Measurements from ENCODE around the gene DACT2.

Gene DACT2

DNA sequence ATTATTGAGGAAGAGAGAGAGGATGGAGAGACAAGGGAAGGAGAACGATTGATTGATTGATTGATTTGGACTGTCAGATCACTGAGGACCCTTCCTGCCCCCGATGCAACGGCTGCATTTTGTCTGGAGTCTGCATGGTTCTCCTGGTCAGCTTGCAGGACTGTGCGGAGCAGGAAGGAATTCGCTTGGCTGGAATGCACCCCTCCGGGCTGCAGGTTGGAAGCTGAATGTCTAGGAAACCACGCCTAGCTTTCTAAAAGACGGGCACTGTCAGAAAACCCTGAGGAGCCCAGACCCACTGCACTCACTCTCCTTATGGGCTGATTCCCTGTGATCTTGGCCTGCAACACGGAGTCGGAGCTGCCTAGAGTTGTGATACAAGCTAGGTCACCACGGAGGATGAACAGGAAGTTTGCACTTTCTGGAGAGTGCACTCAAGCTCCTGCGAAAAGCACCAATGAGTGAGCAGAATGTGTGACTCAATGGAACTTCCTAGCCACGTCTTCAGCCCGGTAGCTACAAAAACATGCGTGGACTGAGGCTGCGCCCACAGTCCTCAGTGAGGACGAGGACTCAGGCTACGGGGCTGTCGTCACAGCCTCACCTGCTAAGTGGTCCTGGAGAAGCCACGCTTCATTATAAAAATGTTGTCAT is 14.4 kb downstream of the DACT2 start:
- Histone ChIP-seq H3K79me2 (ENCODE audit: insufficient read depth, low read length) (no peaks in the 10 kb centered on the region), H3K27ac (ENCODE audit: low read depth, low read length) (no peak overlapping the region), H3K9me3 (ENCODE audit: insufficient read depth, low read length) (no peaks in the 10 kb centered on the region), H4K20me1 (ENCODE audit: low read depth, low read length) (no peaks in the 10 kb centered on the region), H3K27me3 (ENCODE audit: low read length) (no peaks in the 10 kb centered on the region), H3K4me2 (ENCODE audit: low read depth, low read length, poor library complexity, severe bottlenecking) (no peak overlapping the region), H3K4me3 (ENCODE audit: insufficient read depth, low read length, poor library complexity, severe bottlenecking) (no peak overlapping the region), H3K9ac (ENCODE audit: low read length) (no peak overlapping the region), H3K9me2 (replicated peaks; ENCODE audit: insufficient read depth, low read length) (no peaks in the 10 kb centered on the region), H2AFZ (ENCODE audit: low read depth, low read length, severe bottlenecking) (no peak overlapping the region), H3K36me3 (ENCODE audit: low read length) (no peaks in the 10 kb centered on the region), H3F3A (ENCODE audit: insufficient read depth) (no peaks in the 10 kb centered on the region)
- no peak for TF ChIP-seq EZH2phosphoT487 (conservative IDR thresholded peaks at IDR 0.05; ENCODE audit: low read length)
- TF ChIP-seq, protein P1, sequence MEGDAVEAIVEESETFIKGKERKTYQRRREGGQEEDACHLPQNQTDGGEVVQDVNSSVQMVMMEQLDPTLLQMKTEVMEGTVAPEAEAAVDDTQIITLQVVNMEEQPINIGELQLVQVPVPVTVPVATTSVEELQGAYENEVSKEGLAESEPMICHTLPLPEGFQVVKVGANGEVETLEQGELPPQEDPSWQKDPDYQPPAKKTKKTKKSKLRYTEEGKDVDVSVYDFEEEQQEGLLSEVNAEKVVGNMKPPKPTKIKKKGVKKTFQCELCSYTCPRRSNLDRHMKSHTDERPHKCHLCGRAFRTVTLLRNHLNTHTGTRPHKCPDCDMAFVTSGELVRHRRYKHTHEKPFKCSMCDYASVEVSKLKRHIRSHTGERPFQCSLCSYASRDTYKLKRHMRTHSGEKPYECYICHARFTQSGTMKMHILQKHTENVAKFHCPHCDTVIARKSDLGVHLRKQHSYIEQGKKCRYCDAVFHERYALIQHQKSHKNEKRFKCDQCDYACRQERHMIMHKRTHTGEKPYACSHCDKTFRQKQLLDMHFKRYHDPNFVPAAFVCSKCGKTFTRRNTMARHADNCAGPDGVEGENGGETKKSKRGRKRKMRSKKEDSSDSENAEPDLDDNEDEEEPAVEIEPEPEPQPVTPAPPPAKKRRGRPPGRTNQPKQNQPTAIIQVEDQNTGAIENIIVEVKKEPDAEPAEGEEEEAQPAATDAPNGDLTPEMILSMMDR (IDR thresholded peaks at IDR 0.05; ENCODE audit: insufficient read depth, low read length, poor library complexity, severe bottlenecking) = no peak

DNA sequence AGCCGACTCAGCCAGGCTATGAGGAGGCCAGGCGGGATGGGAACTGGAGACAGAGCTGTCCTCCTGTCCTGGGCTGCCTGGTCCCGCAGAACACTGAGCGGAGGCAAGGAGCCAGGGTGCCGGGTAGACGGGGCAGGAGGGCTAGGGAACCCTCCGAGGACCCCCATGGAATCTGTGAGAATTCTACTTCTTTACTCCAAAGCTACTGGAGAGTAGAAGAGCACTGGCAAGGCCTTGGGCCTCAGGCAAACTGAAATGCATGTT is 14.9 kb downstream of the DACT2 start:
- H3K4me3 ChIP-seq (ENCODE audit: insufficient read depth, low read length, poor library complexity, severe bottlenecking) = no peak overlapping the region
- no peak overlapping the region for H3K27ac ChIP-seq (ENCODE audit: low read depth, low read length)
- H3K9ac ChIP-seq (ENCODE audit: low read length) = no peak overlapping the region
- TF ChIP-seq, protein P1 (IDR thresholded peaks at IDR 0.05; ENCODE audit: insufficient read depth, low read length, poor library complexity, severe bottlenecking) = no peak
- TF ChIP-seq EZH2phosphoT487 (conservative IDR thresholded peaks at IDR 0.05; ENCODE audit: low read length) = no peak
- no peak overlapping the region for H3K4me2 ChIP-seq (ENCODE audit: low read depth, low read length, poor library complexity, severe bottlenecking)
- no peak overlapping the region for H2AFZ ChIP-seq (ENCODE audit: low read depth, low read length, severe bottlenecking)
- H3K9me2 ChIP-seq (replicated peaks; ENCODE audit: insufficient read depth, low read length) = no peaks in the 10 kb centered on the region
- no peaks in the 10 kb centered on the region for H3K27me3 ChIP-seq (ENCODE audit: low read length)
- H3K9me3 ChIP-seq (ENCODE audit: insufficient read depth, low read length) = no peaks in the 10 kb centered on the region
- H3F3A ChIP-seq (ENCODE audit: insufficient read depth) = no peaks in the 10 kb centered on the region
- no peaks in the 10 kb centered on the region for H4K20me1 ChIP-seq (ENCODE audit: low read depth, low read length)
- no peaks in the 10 kb centered on the region for H3K36me3 ChIP-seq (ENCODE audit: low read length)
- H3K79me2 ChIP-seq (ENCODE audit: insufficient read depth, low read length) = no peaks in the 10 kb centered on the region

DNA sequence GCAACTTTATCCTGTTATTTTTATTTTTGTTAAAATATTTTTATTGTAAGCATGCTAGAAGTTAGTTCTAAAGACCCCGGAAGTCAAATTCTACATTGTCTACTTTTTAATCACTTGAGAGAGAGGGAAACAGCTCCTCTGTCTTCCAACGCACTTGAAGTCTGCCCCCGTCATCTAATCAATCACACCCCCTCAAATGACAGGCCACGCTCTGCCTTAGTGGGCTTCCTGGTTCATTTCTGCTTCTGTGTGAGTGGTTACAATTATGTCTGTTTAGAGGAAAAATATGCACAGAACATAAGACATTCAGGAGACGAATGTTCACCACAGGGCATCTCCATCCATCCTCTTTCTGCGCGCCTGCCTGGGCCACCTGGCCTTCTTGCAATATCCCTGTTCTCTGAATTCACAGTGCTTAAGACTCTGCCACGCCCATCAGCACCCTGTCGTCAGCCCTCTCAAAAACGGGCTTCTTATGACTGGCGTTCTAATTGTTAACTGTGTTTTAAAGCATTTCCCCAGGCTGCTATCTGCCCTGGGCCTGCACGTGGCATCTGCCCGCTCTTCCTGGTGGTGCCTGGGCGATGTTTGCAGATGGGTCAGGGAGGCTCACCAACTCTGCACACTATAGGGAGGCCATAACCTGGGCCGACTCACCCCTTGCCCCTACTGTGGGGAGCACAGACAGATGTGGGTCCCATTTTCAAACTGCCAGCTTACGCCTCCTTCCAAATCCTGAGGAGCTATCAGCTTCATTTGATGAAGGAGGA is 15.4 kb downstream of the DACT2 start:
- Histone ChIP-seq H4K20me1 (ENCODE audit: low read depth, low read length) (no peaks in the 10 kb centered on the region), H3K9ac (ENCODE audit: low read length) (no peak overlapping the region), H2AFZ (ENCODE audit: low read depth, low read length, severe bottlenecking) (no peak overlapping the region), H3K9me3 (ENCODE audit: insufficient read depth, low read length) (no peaks in the 10 kb centered on the region), H3K36me3 (ENCODE audit: low read length) (no peaks in the 10 kb centered on the region), H3F3A (ENCODE audit: insufficient read depth) (no peaks in the 10 kb centered on the region), H3K9me2 (replicated peaks; ENCODE audit: insufficient read depth, low read length) (no peaks in the 10 kb centered on the region), H3K27ac (ENCODE audit: low read depth, low read length) (no peak overlapping the region), H3K79me2 (ENCODE audit: insufficient read depth, low read length) (no peaks in the 10 kb centered on the region), H3K4me2 (ENCODE audit: low read depth, low read length, poor library complexity, severe bottlenecking) (no peak overlapping the region), H3K4me3 (ENCODE audit: insufficient read depth, low read length, poor library complexity, severe bottlenecking) (no peak overlapping the region), H3K27me3 (ENCODE audit: low read length) (no peaks in the 10 kb centered on the region)
- TF ChIP-seq, protein P1 (IDR thresholded peaks at IDR 0.05; ENCODE audit: insufficient read depth, low read length, poor library complexity, severe bottlenecking) = no peak
- no peak for TF ChIP-seq EZH2phosphoT487 (conservative IDR thresholded peaks at IDR 0.05; ENCODE audit: low read length)
